SK-N-SH treated with all-trans-retinoic acid at 6 μM for 48 hours (cell line): ENCODE data around the gene UBE2L3.

ENCODE experiments used
- ATAC-seq: fragments of 200-7000 bp; cut with Tn5 transposase; 3 replicates; pipeline ENCODE4 v1.9.1; 2020; ENCODE audit warnings: mild to moderate bottlenecking, moderate library complexity
- BACH2 ChIP-seq: fragments of 250-450 bp; sonication (Bioruptor Pico); IDR thresholded peaks from 2 replicates; pipeline ENCODE4 v1.9.0; 2021; ENCODE audit warnings: mild to moderate bottlenecking, borderline replicate concordance
- CSDC2 ChIP-seq: fragments of 250-450 bp; sonication (Bioruptor Pico); IDR thresholded peaks from 2 replicates; pipeline ENCODE4 v1.5.0; 2020; ENCODE audit warnings: mild to moderate bottlenecking, moderate library complexity
- GLIS3 ChIP-seq: fragments of 250-450 bp; sonication (Bioruptor Pico); IDR thresholded peaks from 2 replicates; pipeline ENCODE4 v1.5.0; 2020; ENCODE audit warnings: mild to moderate bottlenecking, moderate library complexity
- ISL1 ChIP-seq: fragments of 250-450 bp; sonication (Bioruptor Pico); IDR thresholded peaks from 2 replicates; pipeline ENCODE4 v2.1.2; 2022; ENCODE audit warnings: mild to moderate bottlenecking, moderate library complexity
- OSR1 ChIP-seq: fragments of 250-450 bp; sonication (Bioruptor Pico); IDR thresholded peaks from 2 replicates; pipeline ENCODE4 v1.8.0; 2022; ENCODE audit warnings: moderate library complexity, mild to moderate bottlenecking, inconsistent platforms
- PPARA ChIP-seq: fragments of 250-450 bp; sonication (Bioruptor Pico); IDR thresholded peaks from 2 replicates; pipeline ENCODE4 v1.5.0; 2020; ENCODE audit warnings: mild to moderate bottlenecking, borderline replicate concordance
- RARB ChIP-seq: fragments of 250-450 bp; sonication (Bioruptor Pico); IDR thresholded peaks from 2 replicates; pipeline ENCODE4 v1.8.0; 2021; ENCODE audit warnings: mild to moderate bottlenecking, moderate library complexity
- SNAI2 ChIP-seq: fragments of 250-450 bp; sonication (Bioruptor Pico); IDR thresholded peaks from 2 replicates; pipeline ENCODE4 v1.5.0; 2020; ENCODE audit warnings: mild to moderate bottlenecking, moderate library complexity
- TCF4 ChIP-seq: fragments of 250-450 bp; sonication (Bioruptor Pico); IDR thresholded peaks from 2 replicates; pipeline ENCODE4 v1.8.0; 2021; ENCODE audit warnings: mild to moderate bottlenecking, moderate library complexity, borderline replicate concordance
- TOX ChIP-seq: fragments of 250-450 bp; sonication (Bioruptor Pico); IDR thresholded peaks from 2 replicates; pipeline ENCODE4 v1.8.0; 2021; ENCODE audit warnings: mild to moderate bottlenecking, moderate library complexity, borderline replicate concordance
- ZC3H10 ChIP-seq: fragments of 250-450 bp; sonication (Bioruptor Pico); IDR thresholded peaks from 2 replicates; pipeline ENCODE4 v1.5.1; 2021; ENCODE audit warnings: mild to moderate bottlenecking, moderate library complexity
- ZFP3 ChIP-seq: fragments of 250-450 bp; sonication (Bioruptor Pico); IDR thresholded peaks from 2 replicates; pipeline ENCODE4 v1.5.0; 2020; ENCODE audit warnings: mild to moderate bottlenecking, moderate library complexity
- ZNF8 ChIP-seq: fragments of 450-650 bp; formaldehyde crosslinking; IDR thresholded peaks from 2 replicates; pipeline ENCODE4 v1.5.0; 2020; ENCODE audit warnings: mild to moderate bottlenecking, moderate library complexity
- TF ChIP-seq, protein P1 (sequence below): fragments of 250-450 bp; sonication (Bioruptor Pico); IDR thresholded peaks from 2 replicates; pipeline ENCODE4 v1.5.1; 2020; ENCODE audit warnings: low read depth, mild to moderate bottlenecking, moderate library complexity
- TF ChIP-seq, protein P2 (sequence below): fragments of 250-450 bp; sonication (Bioruptor Pico); IDR thresholded peaks from 2 replicates; pipeline ENCODE4 v1.5.1; 2021; ENCODE audit warnings: mild to moderate bottlenecking, moderate library complexity
- TF ChIP-seq, protein P3 (sequence below): fragments of 250-450 bp; sonication (Bioruptor Pico); IDR thresholded peaks from 2 replicates; pipeline ENCODE4 v1.8.0; 2020; ENCODE audit warnings: mild to moderate bottlenecking, moderate library complexity, borderline replicate concordance
- TF ChIP-seq, protein P4 (sequence below): fragments of 250-450 bp; sonication (Bioruptor Pico); IDR thresholded peaks from 2 replicates; pipeline ENCODE4 v1.5.0; 2020; ENCODE audit warnings: mild to moderate bottlenecking, moderate library complexity

Gene UBE2L3

DNA sequence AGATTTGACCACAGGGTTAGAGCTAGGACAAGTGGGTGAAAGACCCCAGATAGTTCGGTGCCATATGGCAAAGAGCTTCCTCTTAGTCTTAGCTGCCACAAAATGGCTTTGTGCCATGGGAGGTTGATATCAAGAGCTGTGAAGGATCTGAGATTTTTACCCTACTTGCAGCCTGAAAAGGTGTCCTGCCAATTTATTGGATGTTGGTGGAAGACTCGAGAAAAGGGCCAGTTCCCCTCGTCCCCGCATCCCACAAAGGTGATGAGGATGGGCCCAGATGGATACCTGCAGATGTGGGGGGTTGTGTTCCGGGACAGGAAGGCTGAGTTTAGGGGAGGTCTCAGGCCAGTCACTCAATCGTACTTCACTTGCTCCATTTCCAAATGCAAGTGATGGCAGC is 35.1 kb downstream of the UBE2L3 start (continued):
- TF ChIP-seq SNAI2 (CRISPR knock-in tag), result no peak
- TF ChIP-seq, protein P1, sequence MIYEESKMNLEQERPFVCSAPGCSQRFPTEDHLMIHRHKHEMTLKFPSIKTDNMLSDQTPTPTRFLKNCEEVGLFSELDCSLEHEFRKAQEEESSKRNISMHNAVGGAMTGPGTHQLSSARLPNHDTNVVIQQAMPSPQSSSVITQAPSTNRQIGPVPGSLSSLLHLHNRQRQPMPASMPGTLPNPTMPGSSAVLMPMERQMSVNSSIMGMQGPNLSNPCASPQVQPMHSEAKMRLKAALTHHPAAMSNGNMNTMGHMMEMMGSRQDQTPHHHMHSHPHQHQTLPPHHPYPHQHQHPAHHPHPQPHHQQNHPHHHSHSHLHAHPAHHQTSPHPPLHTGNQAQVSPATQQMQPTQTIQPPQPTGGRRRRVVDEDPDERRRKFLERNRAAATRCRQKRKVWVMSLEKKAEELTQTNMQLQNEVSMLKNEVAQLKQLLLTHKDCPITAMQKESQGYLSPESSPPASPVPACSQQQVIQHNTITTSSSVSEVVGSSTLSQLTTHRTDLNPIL, result no peak
- no peak for TF ChIP-seq PPARA (CRISPR knock-in tag)
- TF ChIP-seq TCF4 (CRISPR knock-in tag), result no peak
- no peak for TF ChIP-seq ISL1 (CRISPR knock-in tag)
- no peak for TF ChIP-seq ZC3H10 (CRISPR knock-in tag)
- no peak for TF ChIP-seq OSR1 (CRISPR knock-in tag)
- no peak for TF ChIP-seq CSDC2 (CRISPR knock-in tag)
- no peak for TF ChIP-seq BACH2 (CRISPR knock-in tag)

DNA sequence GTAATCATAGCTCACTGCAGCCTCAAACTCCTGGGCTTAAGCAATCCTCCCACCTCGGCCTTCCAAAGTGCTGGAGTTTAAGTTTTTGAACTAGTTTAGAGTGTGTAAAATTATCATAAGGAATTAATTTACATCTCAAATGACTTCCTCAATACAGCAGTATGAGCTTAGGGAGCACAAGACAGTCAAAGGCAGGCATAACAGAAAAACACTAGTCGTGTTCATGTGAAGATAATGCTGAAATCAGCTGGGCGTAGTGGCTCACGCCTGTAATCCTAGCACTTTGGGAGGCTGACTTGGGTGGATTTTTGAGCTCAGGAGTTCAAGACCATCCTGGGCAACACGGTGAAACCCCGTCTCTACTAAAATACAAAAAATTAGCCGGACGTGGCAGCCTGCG is 36.5 kb downstream of the UBE2L3 start:
- no peak for ATAC-seq

DNA sequence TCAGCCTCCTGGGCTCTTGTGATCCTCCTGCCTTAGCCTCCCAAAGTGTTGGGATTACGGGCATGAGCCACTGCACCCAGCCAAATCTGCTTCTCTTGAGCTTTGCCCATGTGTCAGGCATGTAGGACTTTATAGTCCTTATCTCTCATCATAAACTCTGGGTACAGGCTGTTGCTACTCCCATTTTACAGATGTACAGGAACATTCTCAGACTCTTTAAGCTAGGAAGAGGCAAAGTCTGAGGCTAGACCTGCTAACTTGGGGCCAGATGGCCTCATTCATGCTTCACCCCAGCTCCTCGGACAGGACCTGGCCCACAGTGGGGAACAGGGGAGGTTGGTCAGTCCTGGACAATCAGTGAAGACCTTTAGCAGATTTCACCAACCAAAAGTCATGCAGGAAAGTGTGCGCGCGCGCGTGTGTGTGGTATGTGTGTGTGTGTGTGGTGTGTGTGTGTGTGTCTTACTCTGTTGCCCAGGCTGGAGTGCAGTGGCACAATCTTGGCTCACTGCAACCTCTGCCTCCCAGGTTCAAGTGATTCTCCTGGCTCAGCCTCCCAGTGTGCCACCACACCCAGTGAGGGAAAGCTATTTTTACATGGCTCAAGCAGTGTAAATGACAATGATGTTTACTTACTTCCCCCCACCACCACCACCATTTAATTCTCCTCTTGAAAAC is 38.5 kb downstream of the UBE2L3 start:
- no peak for ATAC-seq
- no peak for TF ChIP-seq GLIS3 (CRISPR knock-in tag)
- no peak for TF ChIP-seq PPARA (CRISPR knock-in tag)
- TF ChIP-seq ZNF8 (CRISPR knock-in tag), result no peak
- no peak for TF ChIP-seq TCF4 (CRISPR knock-in tag)
- no peak for TF ChIP-seq CSDC2 (CRISPR knock-in tag)
- no peak for TF ChIP-seq RARB (CRISPR knock-in tag)
- TF ChIP-seq, protein P2, sequence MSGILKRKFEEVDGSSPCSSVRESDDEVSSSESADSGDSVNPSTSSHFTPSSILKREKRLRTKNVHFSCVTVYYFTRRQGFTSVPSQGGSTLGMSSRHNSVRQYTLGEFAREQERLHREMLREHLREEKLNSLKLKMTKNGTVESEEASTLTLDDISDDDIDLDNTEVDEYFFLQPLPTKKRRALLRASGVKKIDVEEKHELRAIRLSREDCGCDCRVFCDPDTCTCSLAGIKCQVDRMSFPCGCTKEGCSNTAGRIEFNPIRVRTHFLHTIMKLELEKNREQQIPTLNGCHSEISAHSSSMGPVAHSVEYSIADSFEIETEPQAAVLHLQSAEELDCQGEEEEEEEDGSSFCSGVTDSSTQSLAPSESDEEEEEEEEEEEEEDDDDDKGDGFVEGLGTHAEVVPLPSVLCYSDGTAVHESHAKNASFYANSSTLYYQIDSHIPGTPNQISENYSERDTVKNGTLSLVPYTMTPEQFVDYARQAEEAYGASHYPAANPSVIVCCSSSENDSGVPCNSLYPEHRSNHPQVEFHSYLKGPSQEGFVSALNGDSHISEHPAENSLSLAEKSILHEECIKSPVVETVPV, result no peak
- no peak for TF ChIP-seq BACH2 (CRISPR knock-in tag)
- TF ChIP-seq TOX (CRISPR knock-in tag), result no peak
- TF ChIP-seq, protein P1, result no peak
- TF ChIP-seq, protein P3, sequence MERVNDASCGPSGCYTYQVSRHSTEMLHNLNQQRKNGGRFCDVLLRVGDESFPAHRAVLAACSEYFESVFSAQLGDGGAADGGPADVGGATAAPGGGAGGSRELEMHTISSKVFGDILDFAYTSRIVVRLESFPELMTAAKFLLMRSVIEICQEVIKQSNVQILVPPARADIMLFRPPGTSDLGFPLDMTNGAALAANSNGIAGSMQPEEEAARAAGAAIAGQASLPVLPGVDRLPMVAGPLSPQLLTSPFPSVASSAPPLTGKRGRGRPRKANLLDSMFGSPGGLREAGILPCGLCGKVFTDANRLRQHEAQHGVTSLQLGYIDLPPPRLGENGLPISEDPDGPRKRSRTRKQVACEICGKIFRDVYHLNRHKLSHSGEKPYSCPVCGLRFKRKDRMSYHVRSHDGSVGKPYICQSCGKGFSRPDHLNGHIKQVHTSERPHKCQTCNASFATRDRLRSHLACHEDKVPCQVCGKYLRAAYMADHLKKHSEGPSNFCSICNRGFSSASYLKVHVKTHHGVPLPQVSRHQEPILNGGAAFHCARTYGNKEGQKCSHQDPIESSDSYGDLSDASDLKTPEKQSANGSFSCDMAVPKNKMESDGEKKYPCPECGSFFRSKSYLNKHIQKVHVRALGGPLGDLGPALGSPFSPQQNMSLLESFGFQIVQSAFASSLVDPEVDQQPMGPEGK (CRISPR knock-in tag), result no peak

More for the DNA sequence above, 36.5 kb downstream of the UBE2L3 start:
- TF ChIP-seq, protein P2, result no peak
- TF ChIP-seq ZFP3 (no peak), SNAI2 (CRISPR knock-in tag) (no peak), ZNF8 (CRISPR knock-in tag) (no peak), TOX (CRISPR knock-in tag) (no peak), GLIS3 (CRISPR knock-in tag) (no peak), PPARA (CRISPR knock-in tag) (no peak), OSR1 (CRISPR knock-in tag) (no peak), ISL1 (CRISPR knock-in tag) (no peak)
- TF ChIP-seq, protein P4, sequence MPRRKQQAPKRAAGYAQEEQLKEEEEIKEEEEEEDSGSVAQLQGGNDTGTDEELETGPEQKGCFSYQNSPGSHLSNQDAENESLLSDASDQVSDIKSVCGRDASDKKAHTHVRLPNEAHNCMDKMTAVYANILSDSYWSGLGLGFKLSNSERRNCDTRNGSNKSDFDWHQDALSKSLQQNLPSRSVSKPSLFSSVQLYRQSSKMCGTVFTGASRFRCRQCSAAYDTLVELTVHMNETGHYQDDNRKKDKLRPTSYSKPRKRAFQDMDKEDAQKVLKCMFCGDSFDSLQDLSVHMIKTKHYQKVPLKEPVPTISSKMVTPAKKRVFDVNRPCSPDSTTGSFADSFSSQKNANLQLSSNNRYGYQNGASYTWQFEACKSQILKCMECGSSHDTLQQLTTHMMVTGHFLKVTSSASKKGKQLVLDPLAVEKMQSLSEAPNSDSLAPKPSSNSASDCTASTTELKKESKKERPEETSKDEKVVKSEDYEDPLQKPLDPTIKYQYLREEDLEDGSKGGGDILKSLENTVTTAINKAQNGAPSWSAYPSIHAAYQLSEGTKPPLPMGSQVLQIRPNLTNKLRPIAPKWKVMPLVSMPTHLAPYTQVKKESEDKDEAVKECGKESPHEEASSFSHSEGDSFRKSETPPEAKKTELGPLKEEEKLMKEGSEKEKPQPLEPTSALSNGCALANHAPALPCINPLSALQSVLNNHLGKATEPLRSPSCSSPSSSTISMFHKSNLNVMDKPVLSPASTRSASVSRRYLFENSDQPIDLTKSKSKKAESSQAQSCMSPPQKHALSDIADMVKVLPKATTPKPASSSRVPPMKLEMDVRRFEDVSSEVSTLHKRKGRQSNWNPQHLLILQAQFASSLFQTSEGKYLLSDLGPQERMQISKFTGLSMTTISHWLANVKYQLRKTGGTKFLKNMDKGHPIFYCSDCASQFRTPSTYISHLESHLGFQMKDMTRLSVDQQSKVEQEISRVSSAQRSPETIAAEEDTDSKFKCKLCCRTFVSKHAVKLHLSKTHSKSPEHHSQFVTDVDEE (CRISPR knock-in tag), result no peak
- TF ChIP-seq, protein P1, result no peak
- TF ChIP-seq, protein P3 (CRISPR knock-in tag), result no peak
